Astrocyte (in vitro differentiated cells and primary cell): ENCODE results near the gene SLC35F2. TPM values are rescaled to one million over a fixed set of nuclear protein-coding genes. Genes with fewer than 3 reads are reported as not detected.

Experiments
- DNase-seq: peaks from one replicate; pipeline ENCODE4 v3.0.0-alpha.2; 2010; ENCODE audit warnings: low read depth
- FAIRE-seq: peaks from 2 replicates; lab custom pipeline; 2011; peaks lifted over from hg19 to GRCh38; lab: Jason Lieb, UNC
- H2AFZ ChIP-seq: 2 replicates; pipeline ENCODE4 v1.6.0; 2012; ENCODE audit warnings: low read depth, low read length, inconsistent platforms
- H3K27ac ChIP-seq: 2 replicates; pipeline ENCODE4 v1.5.1; 2011; ENCODE audit warnings: low read depth, low read length, inconsistent platforms
- H3K27me3 ChIP-seq: 2 replicates; pipeline ENCODE4 v1.6.0; 2011; ENCODE audit warnings: low read length, inconsistent platforms; ENCODE audit not compliant: insufficient read depth
- H3K36me3 ChIP-seq: 2 replicates; pipeline ENCODE4 v1.5.1; 2011; ENCODE audit warnings: low read length, inconsistent platforms; ENCODE audit not compliant: insufficient read depth
- H3K4me1 ChIP-seq: 2 replicates; pipeline ENCODE4 v1.5.1; 2011; ENCODE audit warnings: low read length, inconsistent platforms; ENCODE audit not compliant: insufficient read depth
- H3K4me2 ChIP-seq: 2 replicates; pipeline ENCODE4 v1.6.0; 2012; ENCODE audit warnings: low read length, inconsistent platforms
- H3K4me3 ChIP-seq: 2 replicates; pipeline ENCODE4 v1.5.1; 2011; ENCODE audit warnings: low read depth, mild to moderate bottlenecking, low read length, inconsistent platforms; ENCODE audit not compliant: insufficient read depth
- H3K79me2 ChIP-seq: 2 replicates; pipeline ENCODE4 v1.6.0; 2012; ENCODE audit warnings: mild to moderate bottlenecking, low read length, inconsistent platforms; ENCODE audit not compliant: insufficient read depth
- H3K9ac ChIP-seq: 2 replicates; pipeline ENCODE4 v1.6.0; 2012; ENCODE audit warnings: mild to moderate bottlenecking, low read length, inconsistent platforms
- H3K9me3 ChIP-seq: 2 replicates; pipeline ENCODE4 v1.5.1; 2012; ENCODE audit warnings: low read depth, mild to moderate bottlenecking, low read length, inconsistent platforms; ENCODE audit not compliant: insufficient read depth
- H4K20me1 ChIP-seq: 2 replicates; pipeline ENCODE4 v1.6.0; 2012; ENCODE audit warnings: low read length, inconsistent platforms; ENCODE audit not compliant: insufficient read depth
- H3K27ac Mint-ChIP-seq: one replicate; pipeline ENCODE4 v1.8.0; 2021; ENCODE audit warnings: mild to moderate bottlenecking, mixed read lengths; ENCODE audit not compliant: unreplicated experiment
- H3K27me3 Mint-ChIP-seq: one replicate; pipeline ENCODE4 v1.8.0; 2021; ENCODE audit warnings: low read depth, mixed read lengths; ENCODE audit not compliant: unreplicated experiment
- H3K36me3 Mint-ChIP-seq: one replicate; pipeline ENCODE4 v1.8.0; 2021; ENCODE audit warnings: low read depth, mixed read lengths; ENCODE audit not compliant: unreplicated experiment
- H3K4me1 Mint-ChIP-seq: one replicate; pipeline ENCODE4 v1.8.0; 2021; ENCODE audit warnings: low read depth, mixed read lengths; ENCODE audit not compliant: unreplicated experiment
- H3K4me3 Mint-ChIP-seq: one replicate; pipeline ENCODE4 v1.8.0; 2021; ENCODE audit warnings: mild to moderate bottlenecking, moderate library complexity, mixed read lengths; ENCODE audit not compliant: unreplicated experiment
- H3K9me3 Mint-ChIP-seq: one replicate; pipeline ENCODE4 v1.8.0; 2021; ENCODE audit warnings: mild to moderate bottlenecking, mixed read lengths; ENCODE audit not compliant: unreplicated experiment
- EZH2 ChIP-seq: IDR thresholded peaks from 2 replicates; pipeline ENCODE4 v1.6.1; 2012; ENCODE audit warnings: mild to moderate bottlenecking, low read length, inconsistent platforms; ENCODE audit not compliant: insufficient read depth
- total RNA-seq: library from RNA; stranded (reverse); gene quantifications from 2 replicates; pipeline ENCODE4 v1.2.1, GENCODE V29; 2021
- TF ChIP-seq, protein P1 (sequence below): IDR thresholded peaks from 2 replicates; pipeline ENCODE4 v1.5.1; 2011; ENCODE audit warnings: low read depth, mild to moderate bottlenecking, inconsistent platforms, low read length, moderate library complexity; ENCODE audit not compliant: insufficient read depth

SLC35F2 gene
- total RNA-seq, 1 donor from 2014 or later, result 52.5 TPM

DNA sequence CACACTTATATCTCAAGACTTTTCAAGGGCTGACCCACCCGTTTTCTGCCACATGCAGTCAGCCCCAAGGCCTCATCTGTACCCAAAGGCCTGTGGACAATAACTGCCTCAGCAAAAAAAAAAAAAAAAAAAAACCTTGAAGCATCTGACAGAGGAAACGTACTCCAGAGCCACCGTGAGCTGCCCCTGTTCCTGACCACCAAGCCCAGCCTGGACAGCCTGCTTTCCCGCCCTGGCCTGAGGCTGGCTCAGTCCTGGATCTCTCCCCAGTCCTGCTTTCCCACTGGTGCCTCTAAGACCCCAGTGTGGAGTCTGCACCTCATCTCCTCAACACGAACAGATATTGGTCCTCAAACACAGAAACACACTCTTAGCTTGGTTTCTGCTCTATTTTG is 66.5 kb downstream of the SLC35F2 start:
- no peaks in the 10 kb centered on the region for H3K79me2 ChIP-seq
- H3K27me3 Mint-ChIP-seq, result no peaks in the 10 kb centered on the region
- H3K9me3 ChIP-seq, result no peaks in the 10 kb centered on the region
- H4K20me1 ChIP-seq, result no peaks in the 10 kb centered on the region
- no peaks in the 10 kb centered on the region for H3K4me1 Mint-ChIP-seq
- no peak overlapping the region for H3K4me3 ChIP-seq
- no peak overlapping the region for H3K27ac Mint-ChIP-seq
- TF ChIP-seq EZH2, result no peak
- TF ChIP-seq, protein P1, sequence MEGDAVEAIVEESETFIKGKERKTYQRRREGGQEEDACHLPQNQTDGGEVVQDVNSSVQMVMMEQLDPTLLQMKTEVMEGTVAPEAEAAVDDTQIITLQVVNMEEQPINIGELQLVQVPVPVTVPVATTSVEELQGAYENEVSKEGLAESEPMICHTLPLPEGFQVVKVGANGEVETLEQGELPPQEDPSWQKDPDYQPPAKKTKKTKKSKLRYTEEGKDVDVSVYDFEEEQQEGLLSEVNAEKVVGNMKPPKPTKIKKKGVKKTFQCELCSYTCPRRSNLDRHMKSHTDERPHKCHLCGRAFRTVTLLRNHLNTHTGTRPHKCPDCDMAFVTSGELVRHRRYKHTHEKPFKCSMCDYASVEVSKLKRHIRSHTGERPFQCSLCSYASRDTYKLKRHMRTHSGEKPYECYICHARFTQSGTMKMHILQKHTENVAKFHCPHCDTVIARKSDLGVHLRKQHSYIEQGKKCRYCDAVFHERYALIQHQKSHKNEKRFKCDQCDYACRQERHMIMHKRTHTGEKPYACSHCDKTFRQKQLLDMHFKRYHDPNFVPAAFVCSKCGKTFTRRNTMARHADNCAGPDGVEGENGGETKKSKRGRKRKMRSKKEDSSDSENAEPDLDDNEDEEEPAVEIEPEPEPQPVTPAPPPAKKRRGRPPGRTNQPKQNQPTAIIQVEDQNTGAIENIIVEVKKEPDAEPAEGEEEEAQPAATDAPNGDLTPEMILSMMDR, result no peak
- no peak overlapping the region for H3K27ac ChIP-seq
- no peaks in the 10 kb centered on the region for H3K4me1 ChIP-seq
- H3K36me3 Mint-ChIP-seq, result peaks cover 35% of the 10 kb centered on the region
- H3K4me3 Mint-ChIP-seq, result no peak overlapping the region
- peaks cover 3% of the 10 kb centered on the region for H3K36me3 ChIP-seq
- H3K9me3 Mint-ChIP-seq, result no peaks in the 10 kb centered on the region
- H3K4me2 ChIP-seq, result no peak overlapping the region
- no peak overlapping the region for H3K9ac ChIP-seq
- DNase-seq (no peak), FAIRE-seq (no peak)
- H2AFZ ChIP-seq, result no peak overlapping the region
- H3K27me3 ChIP-seq, result no peaks in the 10 kb centered on the region

DNA sequence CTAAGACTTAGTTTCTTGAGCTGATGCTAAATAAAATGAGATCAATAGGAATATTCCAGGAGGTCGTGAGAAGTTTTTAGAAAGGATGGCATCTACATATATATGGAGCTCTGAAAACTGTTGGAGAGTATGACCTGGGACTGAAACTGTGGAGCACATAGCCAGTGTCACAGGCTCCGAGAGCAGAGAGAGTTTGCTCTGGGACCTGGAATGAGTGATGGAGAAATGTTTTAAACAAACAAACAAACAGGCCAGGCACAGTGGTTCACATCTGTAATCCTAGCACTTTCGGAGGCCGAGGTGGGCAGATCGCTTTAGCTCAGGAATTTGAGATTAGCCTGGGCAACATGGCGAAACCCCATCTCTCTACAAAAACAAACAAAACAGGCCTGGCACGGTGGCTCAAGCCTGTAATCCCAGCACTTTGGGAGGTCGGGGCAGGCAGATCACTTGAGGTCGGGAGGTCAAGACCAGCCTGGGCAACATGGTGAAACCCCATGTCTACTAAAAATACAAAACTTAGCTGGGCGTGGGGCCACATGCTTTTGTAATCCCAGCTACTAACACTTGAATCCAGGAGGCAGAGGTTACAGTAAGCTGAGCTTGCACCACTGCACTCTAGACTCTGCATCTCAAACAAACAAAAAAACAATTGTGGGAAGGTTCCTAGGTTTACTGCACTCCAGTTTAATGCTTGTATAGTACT is 67.1 kb downstream of the SLC35F2 start:
- H3K79me2 ChIP-seq, result no peaks in the 10 kb centered on the region
- no peaks in the 10 kb centered on the region for H3K4me1 ChIP-seq
- TF ChIP-seq, protein P1, result no peak
- TF ChIP-seq EZH2, result no peak
- H3K9me3 ChIP-seq, result no peaks in the 10 kb centered on the region
- H3K36me3 ChIP-seq, result peaks cover 3% of the 10 kb centered on the region
- H3K4me3 ChIP-seq, result no peak overlapping the region
- no peaks in the 10 kb centered on the region for H3K27me3 ChIP-seq
- no peaks in the 10 kb centered on the region for H3K27me3 Mint-ChIP-seq
- H3K9me3 Mint-ChIP-seq, result no peaks in the 10 kb centered on the region
- no peak overlapping the region for H3K9ac ChIP-seq
- no peak overlapping the region for H3K4me3 Mint-ChIP-seq
- no peak overlapping the region for H3K4me2 ChIP-seq
- H3K4me1 Mint-ChIP-seq, result no peaks in the 10 kb centered on the region
- no peaks in the 10 kb centered on the region for H4K20me1 ChIP-seq
- no peak overlapping the region for H3K27ac ChIP-seq
- FAIRE-seq (no peak), DNase-seq (no peak)
- no peak overlapping the region for H3K27ac Mint-ChIP-seq
- no peak overlapping the region for H2AFZ ChIP-seq
- H3K36me3 Mint-ChIP-seq, result peaks cover 34% of the 10 kb centered on the region

DNA sequence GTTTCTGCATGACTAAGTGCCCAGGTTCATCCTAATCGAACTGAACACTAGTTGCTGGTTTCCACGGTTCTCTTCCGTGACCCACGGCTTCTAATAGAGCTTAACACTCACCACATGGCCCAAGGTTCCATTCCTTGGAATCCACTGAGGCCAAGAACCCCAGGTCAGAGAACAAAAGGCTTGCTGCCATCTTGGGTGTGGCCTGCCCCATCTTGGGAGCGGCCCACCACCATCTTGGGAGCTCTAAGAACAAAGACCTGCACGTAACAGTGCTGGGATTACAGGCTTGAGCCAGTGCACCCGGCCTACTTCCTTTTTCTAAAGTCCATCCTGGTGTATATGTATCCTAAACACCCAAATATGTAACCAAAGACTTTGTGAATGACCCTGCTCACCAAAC is 68.8 kb downstream of the SLC35F2 start:
- Histone ChIP-seq H3K36me3 (peaks cover 3% of the 10 kb centered on the region), H3K79me2 (no peaks in the 10 kb centered on the region), H3K9me3 (no peaks in the 10 kb centered on the region), H4K20me1 (no peaks in the 10 kb centered on the region), H3K27ac (no peak overlapping the region), H3K4me2 (no peak overlapping the region), H3K4me1 (no peaks in the 10 kb centered on the region), H3K27me3 (no peaks in the 10 kb centered on the region), H2AFZ (no peak overlapping the region), H3K9ac (no peak overlapping the region), H3K4me3 (no peak overlapping the region)
- peak overlapping the region; percentile 53 for H3K27ac Mint-ChIP-seq
- TF ChIP-seq, protein P1, result no peak
- no peak for TF ChIP-seq EZH2
- DNase-seq, result no peak
- FAIRE-seq, result no peak
- no peak overlapping the region for H3K4me3 Mint-ChIP-seq
- H3K9me3 Mint-ChIP-seq, result no peaks in the 10 kb centered on the region
- H3K36me3 Mint-ChIP-seq, result peaks cover 22% of the 10 kb centered on the region
- no peaks in the 10 kb centered on the region for H3K27me3 Mint-ChIP-seq
- no peaks in the 10 kb centered on the region for H3K4me1 Mint-ChIP-seq
